GM11168 (cell line): ENCODE data around the gene GOLGA6C.
"Not testable (repeated sequence)": the region's sequence is repeated elsewhere in the genome, so short reads cannot be mapped to it uniquely, and the experiment has no call there.

ENCODE experiments used
- in situ Hi-C: fragments of 300-500 bp; cut with MboI; formaldehyde crosslinking; loops from one replicate; pipeline ENCODE4 v1.12.0; 2022; ENCODE audit warnings: low sequenced_read_pairs; ENCODE audit not compliant: unreplicated experiment

The GOLGA6C gene

DNA sequence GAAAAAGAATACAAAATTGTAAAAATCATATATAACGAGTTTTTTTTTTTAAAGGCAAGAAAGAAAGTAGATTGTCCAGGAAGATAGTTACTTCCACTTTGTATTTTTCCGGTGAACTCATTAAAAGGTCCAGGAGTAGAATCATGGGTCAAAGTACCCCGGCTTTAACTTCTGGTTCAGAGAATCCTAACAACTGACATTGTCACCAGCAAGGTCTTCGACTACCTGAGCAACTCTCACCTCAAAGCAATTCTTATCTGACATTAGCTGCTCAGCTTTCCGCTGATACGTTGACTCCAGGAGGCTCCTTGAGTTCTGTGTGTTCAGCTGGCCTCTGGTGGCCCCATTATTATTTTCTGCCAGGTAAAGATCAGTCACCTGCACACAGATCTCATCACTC lies 9.1 kb upstream of the GOLGA6C start:
- in situ Hi-C loops, result not testable (repeated sequence)

DNA sequence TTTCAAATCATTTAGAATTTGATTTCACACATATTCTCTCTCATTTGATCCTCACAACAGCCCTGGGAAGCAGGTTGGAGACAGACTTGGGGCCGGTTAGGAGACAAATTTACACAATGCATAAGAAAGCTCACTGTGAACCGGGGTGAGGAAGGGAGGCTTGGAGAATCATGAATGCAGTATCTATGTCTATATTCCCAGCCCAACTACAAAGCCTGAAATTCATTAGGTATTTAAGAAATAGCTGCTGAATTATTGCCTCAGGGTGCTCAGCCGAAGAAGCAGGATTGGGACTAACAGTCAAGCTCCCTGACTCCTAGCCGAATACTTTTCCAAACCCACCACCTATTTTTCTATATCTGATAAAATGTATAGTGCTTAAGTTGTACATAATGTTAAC lies 8.4 kb upstream of the GOLGA6C start:
- in situ Hi-C loops, result no loop called here

- in situ Hi-C loops, result not testable (repeated sequence)
Observed at GRCh38 chr15:75251343-75251742, 6.8 kb upstream of the GOLGA6C start.

- in situ Hi-C loops, result not testable (repeated sequence)
Observed at GRCh38 chr15:75252285-75252684, 5.8 kb upstream of the GOLGA6C start.

DNA sequence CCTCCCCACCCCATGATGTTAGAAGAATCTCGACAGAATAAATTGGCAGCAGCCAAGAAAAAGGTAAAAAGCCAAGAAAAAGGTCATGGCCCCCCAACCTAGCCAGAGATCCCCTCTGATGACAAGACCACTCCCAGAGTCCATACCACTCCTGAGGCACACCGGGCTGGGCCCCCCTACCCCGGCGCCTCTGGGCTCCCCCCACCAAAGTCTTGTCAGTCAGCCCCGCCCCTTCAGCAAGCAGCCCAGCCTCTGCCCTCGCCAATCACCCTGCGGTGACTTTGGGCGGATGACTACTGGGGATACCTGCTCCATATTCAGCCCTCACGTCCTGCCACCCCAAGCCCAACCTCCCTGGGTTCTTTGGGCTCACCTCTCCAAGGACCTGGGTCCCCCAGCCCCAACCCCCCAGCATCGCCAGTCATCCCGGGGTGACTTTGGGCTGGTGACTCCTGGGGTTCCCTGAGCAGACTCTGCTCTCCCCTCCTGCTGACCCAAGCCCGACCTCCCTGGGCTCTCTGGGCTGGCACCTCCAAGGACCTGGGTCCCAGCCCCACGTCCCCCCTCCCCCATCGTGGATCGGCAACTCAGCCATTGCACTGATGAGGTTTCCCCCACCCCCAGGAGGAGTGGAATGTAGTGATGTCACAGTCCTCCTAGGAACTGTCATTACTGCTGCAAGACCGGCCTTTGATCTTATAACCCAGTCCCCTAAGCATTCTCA lies 648 bp downstream of the GOLGA6C start:
- in situ Hi-C loops, result not testable (repeated sequence)

DNA sequence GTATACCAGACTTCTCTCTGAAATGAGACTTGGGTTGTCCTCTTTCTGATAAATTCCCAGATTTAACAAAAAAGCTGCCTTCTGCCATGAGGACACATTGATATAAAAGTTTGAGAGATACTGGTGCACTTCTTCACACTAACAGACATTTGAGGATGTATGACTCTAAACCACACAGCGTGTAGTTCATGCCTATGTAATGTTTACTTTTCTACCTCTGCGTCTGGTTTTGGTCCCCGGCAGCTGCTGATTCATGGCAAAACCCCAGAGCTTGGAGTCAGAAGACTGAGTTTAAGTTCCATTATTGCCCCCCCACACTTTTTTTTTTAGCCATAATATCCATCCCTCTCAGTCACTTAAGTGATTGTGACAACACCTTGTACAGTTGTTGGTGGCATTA lies 1.7 kb downstream of the GOLGA6C start:
- in situ Hi-C loops, result not testable (repeated sequence)

DNA sequence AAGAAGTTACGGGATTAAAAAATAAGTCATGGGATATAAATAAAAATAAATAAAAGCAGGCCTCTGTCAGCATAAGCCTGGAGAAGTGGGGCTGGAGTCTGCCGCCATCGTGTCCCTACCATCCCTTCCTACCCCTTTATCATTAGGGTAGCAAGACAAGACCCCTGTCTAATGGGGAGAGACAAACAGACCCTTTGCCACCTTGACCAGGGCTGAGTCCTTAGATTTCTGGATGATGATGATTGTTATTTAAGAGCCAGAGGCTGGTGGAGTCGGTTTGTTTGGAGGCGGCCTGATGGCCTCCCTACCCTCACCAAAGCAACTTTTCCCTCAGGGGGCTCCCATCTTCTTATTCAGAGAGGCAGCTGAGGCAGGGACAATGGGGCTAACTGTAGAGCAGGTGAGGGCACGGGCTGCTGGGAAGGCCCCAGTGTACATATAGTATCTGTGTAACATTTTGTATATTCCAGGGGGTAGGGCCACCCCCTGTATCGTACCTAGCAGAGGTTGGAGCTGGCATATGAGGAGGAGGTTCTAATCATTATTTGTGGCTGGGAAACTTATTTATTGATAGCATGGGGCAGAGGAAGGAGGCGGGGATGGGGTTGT lies 15.7 kb downstream of the GOLGA6C start:
- in situ Hi-C loops, result not testable (repeated sequence)

- in situ Hi-C loops, result loop anchor here (25.0 kb wide), 1 partner anchor 937 kb away; no protein-coding TSS in a partner anchor
Observed at GRCh38 chr15:75274509-75275107, 16.5 kb downstream of the GOLGA6C start.

- in situ Hi-C loops, result loop anchor here (25.0 kb wide), 1 partner anchor 938 kb away; no protein-coding TSS in a partner anchor
Observed at GRCh38 chr15:75275617-75276016, 17.5 kb downstream of the GOLGA6C start.

DNA sequence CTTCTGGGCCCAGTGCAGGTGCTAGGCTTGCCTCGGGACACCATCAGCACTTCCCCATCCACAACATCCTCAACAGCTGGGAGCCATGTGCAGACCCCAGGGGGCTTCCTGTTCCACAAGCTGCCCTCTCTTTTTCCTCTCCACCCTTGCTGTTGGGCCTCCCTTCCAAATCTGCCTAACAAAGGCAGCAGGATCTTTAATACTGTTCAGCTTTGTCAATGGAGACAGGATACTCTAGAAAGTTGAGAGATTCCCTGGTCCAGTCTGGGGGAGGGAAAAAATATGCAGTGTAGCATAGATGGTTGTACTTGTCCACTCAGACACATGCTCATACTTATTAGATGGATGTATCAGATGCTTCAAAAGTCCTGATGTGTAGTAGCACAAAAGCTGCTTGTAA lies 20.4 kb downstream of the GOLGA6C start:
- in situ Hi-C loops, result loop anchor here (25.0 kb wide), 1 partner anchor 941 kb away; no protein-coding TSS in a partner anchor

- in situ Hi-C loops, result loop anchor here (25.0 kb wide), 1 partner anchor 945 kb away; no protein-coding TSS in a partner anchor
Observed at GRCh38 chr15:75282572-75282971, 24.4 kb downstream of the GOLGA6C start, which contains the start of gene GOLGA6D. TSS of gene GOLGA6D (plus strand) at chr15:75282835. CDS start at chr15:75282876, 41 bp downstream.

DNA sequence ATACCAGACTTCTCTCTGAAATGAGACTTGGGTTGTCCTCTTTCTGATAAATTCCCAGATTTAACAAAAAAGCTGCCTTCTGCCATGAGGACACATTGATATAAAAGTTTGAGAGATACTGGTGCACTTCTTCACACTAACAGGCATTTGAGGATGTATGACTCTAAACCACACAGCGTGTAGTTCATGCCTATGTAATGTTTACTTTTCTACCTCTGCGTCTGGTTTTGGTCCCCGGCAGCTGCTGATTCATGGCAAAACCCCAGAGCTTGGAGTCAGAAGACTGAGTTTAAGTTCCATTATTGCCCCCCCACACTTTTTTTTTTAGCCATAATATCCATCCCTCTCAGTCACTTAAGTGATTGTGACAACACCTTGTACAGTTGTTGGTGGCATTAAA lies 26.0 kb downstream of the GOLGA6C start:
- in situ Hi-C loops, result loop anchor here (25.0 kb wide), 1 partner anchor 947 kb away; no protein-coding TSS in a partner anchor

DNA sequence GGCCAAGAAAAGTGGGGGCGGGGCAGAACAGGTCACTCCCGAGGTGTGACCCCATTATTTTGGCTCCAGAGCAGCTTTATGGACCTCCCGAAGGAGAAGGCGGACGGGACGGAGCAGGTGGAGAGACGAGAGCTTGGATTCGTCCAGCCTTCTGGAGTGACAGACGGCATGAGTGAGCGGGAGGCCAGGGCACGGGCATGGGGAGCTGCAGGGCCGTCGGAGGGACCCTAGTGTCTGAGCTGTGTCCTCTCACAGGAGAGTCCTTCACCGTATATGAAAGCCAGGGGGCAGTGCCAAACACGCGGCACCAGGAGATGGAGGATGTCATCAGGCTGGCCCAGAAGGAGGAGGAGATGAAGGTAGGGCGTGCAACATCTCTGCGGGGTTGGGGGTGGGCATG lies 35.5 kb downstream of the GOLGA6C start:
- in situ Hi-C loops, result loop anchor here (25.0 kb wide), 1 partner anchor 956 kb away; no protein-coding TSS in a partner anchor

- in situ Hi-C loops, result loop anchor here (25.0 kb wide), 1 partner anchor 961 kb away; no protein-coding TSS in a partner anchor
Observed at GRCh38 chr15:75298541-75299310, 40.6 kb downstream of the GOLGA6C start.

GRCh38 chr15:75299311-75299688 lies 41.2 kb downstream of the GOLGA6C start:
- in situ Hi-C loops, result loop anchor here (25.0 kb wide), 1 partner anchor 962 kb away; no protein-coding TSS in a partner anchor

DNA sequence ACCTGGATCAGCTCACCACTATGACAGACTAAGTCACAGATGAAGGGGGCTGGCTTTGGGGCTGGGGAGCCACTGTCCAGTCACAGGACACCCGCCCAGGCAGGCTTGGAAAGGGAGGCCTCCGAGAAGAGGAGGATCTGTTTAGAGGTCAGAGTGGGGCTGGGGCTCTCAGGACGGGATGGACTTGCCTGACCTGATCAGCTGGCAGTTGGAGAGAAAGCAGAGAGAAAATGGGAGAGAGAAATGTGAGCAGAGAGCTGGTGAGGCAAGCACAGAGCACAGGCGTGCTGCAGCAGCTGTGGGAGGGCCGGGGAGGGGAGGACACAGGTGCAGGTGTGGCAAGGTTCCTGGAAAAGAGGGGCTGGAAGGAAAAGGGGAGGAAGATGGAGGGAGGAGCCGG lies 41.9 kb downstream of the GOLGA6C start:
- in situ Hi-C loops, result loop anchor here (5.0 to 10.0 kb wide), 2 partner anchors 265 to 1238 kb away; no protein-coding TSS in a partner anchor

- in situ Hi-C loops, result loop anchor here (5.0 to 10.0 kb wide), 2 partner anchors 268 to 1240 kb away; no protein-coding TSS in a partner anchor
Observed at GRCh38 chr15:75302318-75302717, 44.2 kb downstream of the GOLGA6C start.

DNA sequence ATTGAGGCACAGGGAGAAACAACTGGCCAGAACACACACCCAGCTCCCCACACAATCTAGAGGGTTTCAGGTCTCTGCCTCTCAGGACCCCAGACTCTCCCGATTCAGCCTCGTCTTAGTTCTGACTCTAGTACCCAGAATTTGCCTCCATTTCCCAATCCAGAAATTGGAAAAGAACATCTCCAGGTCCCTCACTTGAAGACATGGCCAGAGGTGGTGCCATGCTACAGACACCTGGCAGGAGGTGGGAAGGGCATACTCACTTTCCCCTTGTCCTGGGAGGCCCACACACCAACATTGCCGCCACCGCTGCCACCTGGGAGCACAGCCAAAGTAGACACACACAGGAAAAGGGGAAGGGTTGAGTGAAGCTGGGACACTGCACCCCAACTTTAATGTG lies 44.6 kb downstream of the GOLGA6C start:
- in situ Hi-C loops, result loop anchor here (5.0 to 10.0 kb wide), 2 partner anchors 268 to 1240 kb away; no protein-coding TSS in a partner anchor

DNA sequence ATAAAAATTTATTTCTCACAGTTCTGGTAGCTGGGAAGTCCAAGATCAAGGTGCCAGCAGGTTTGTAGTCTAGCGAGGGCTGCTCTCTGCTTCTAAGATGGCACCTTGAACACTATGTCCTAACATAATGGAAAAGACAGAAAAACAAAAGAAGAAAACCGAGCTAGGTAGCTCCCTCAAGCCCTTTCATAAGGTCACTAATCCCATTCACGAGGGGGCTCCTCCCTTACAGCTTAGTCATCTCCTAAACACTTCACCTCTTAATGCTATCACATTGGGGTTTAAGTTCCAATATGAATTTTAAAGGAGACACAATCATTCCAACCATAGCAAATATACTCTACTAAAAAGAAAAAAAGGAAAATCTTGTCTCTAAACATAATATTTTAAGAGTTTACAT lies 48.1 kb downstream of the GOLGA6C start:
- in situ Hi-C loops, result loop anchor here (10.0 kb wide), 1 partner anchor 271 kb away; no protein-coding TSS in a partner anchor
